Osteoblast (primary cell): ENCODE results near the gene CA4. TPM values are rescaled to one million over a fixed set of nuclear protein-coding genes. Genes with fewer than 3 reads are reported as not detected.
"Not testable (repeated sequence)": the region's sequence is repeated elsewhere in the genome, so short reads cannot be mapped to it uniquely, and the experiment has no call there.

ENCODE experiments used
- DNase-seq: peaks from one replicate; pipeline ENCODE4 v3.0.0; 2011; ENCODE audit warnings: low spot score, mixed read lengths; ENCODE audit not compliant: insufficient read length; ENCODE audit errors: missing footprints
- H2AFZ ChIP-seq: 2 replicates; pipeline ENCODE4 v1.6.0; 2011; ENCODE audit warnings: mild to moderate bottlenecking, low read length
- H3K27ac ChIP-seq: 2 replicates; pipeline ENCODE4 v1.5.1; 2011; ENCODE audit warnings: mild to moderate bottlenecking, low read depth, low read length, moderate library complexity
- H3K27me3 ChIP-seq: 2 replicates; pipeline ENCODE4 v1.6.0; 2012; ENCODE audit warnings: mild to moderate bottlenecking, control low read depth, inconsistent platforms, low read length, moderate library complexity; ENCODE audit not compliant: insufficient read depth
- H3K36me3 ChIP-seq: 2 replicates; pipeline ENCODE4 v1.5.1; 2011; ENCODE audit warnings: mild to moderate bottlenecking, low read length, control low read depth, moderate library complexity; ENCODE audit not compliant: insufficient read depth
- H3K4me1 ChIP-seq: 2 replicates; pipeline ENCODE4 v1.5.1; 2011; ENCODE audit warnings: mild to moderate bottlenecking, low read length, control low read depth, moderate library complexity; ENCODE audit not compliant: insufficient read depth
- H3K4me2 ChIP-seq: 2 replicates; pipeline ENCODE4 v1.6.0; 2011; ENCODE audit warnings: mild to moderate bottlenecking, low read length; ENCODE audit not compliant: insufficient read depth
- H3K4me3 ChIP-seq: fragments of 200-600 bp; sonication (generic); 3 replicates; pipeline ENCODE4 v1.5.1; 2012; ENCODE audit warnings: mild to moderate bottlenecking, low read length, inconsistent platforms; ENCODE audit not compliant: insufficient read depth
- H3K79me2 ChIP-seq: 2 replicates; pipeline ENCODE4 v1.6.0; 2012; ENCODE audit warnings: mild to moderate bottlenecking, low read length, control low read depth, inconsistent platforms; ENCODE audit not compliant: insufficient read depth
- H3K9me3 ChIP-seq: 2 replicates; pipeline ENCODE4 v1.5.1; 2011; ENCODE audit warnings: low read depth, low read length, control low read depth
- H4K20me1 ChIP-seq: 2 replicates; pipeline ENCODE4 v1.6.0; 2012; ENCODE audit warnings: mild to moderate bottlenecking, low read length, control low read depth; ENCODE audit not compliant: insufficient read depth
- CTCF ChIP-seq: IDR thresholded peaks from 2 replicates; pipeline ENCODE4 v1.5.1; 2011; ENCODE audit warnings: mild to moderate bottlenecking, low read depth, low read length, moderate library complexity; ENCODE audit errors: extremely low read depth
- total RNA-seq: library from RNA; depleted of rRNA; stranded (reverse); fragments of >200 nt; gene quantifications from 2 replicates; pipeline ENCODE4 v1.2.3, GENCODE V29; 2012

The CA4 gene
- total RNA-seq, 1 donor = not detected

- Histone ChIP-seq H3K4me3 (no peak overlapping the region), H3K36me3 (no peaks in the 10 kb centered on the region), H2AFZ (no peak overlapping the region), H3K9me3 (no peaks in the 10 kb centered on the region), H4K20me1 (no peaks in the 10 kb centered on the region), H3K79me2 (no peaks in the 10 kb centered on the region), H3K27ac (no peak overlapping the region), H3K4me1 (peaks cover 18% of the 10 kb centered on the region), H3K27me3 (no peaks in the 10 kb centered on the region), H3K4me2 (no peak overlapping the region)
- TF ChIP-seq CTCF = no peak
- DNase-seq = no peak
These were observed 41.1 kb upstream of the CA4 start for GRCh38 chr17:60108712-60109111.

- DNase-seq = no peak
- H3K4me1 ChIP-seq = peaks cover 16% of the 10 kb centered on the region
- H2AFZ ChIP-seq = no peak overlapping the region
- no peak overlapping the region for H3K4me3 ChIP-seq
- H3K4me2 ChIP-seq = no peak overlapping the region
- no peaks in the 10 kb centered on the region for H4K20me1 ChIP-seq
- H3K79me2 ChIP-seq = no peaks in the 10 kb centered on the region
- H3K27me3 ChIP-seq = no peaks in the 10 kb centered on the region
- no peak overlapping the region for H3K27ac ChIP-seq
- no peaks in the 10 kb centered on the region for H3K36me3 ChIP-seq
- H3K9me3 ChIP-seq = no peaks in the 10 kb centered on the region
- no peak for TF ChIP-seq CTCF
These were observed 40.6 kb upstream of the CA4 start for GRCh38 chr17:60109161-60109560.

GRCh38 chr17:60110586-60110985 lies 39.2 kb upstream of the CA4 start:
- no peaks in the 10 kb centered on the region for H3K36me3 ChIP-seq
- no peak for DNase-seq
- H3K79me2 ChIP-seq = no peaks in the 10 kb centered on the region
- H2AFZ ChIP-seq = no peak overlapping the region
- no peaks in the 10 kb centered on the region for H3K27me3 ChIP-seq
- H3K4me3 ChIP-seq = no peak overlapping the region
- H3K9me3 ChIP-seq = no peaks in the 10 kb centered on the region
- no peak overlapping the region for H3K4me2 ChIP-seq
- H3K4me1 ChIP-seq = peaks cover 16% of the 10 kb centered on the region
- no peak for TF ChIP-seq CTCF
- H4K20me1 ChIP-seq = no peaks in the 10 kb centered on the region
- H3K27ac ChIP-seq = no peak overlapping the region

- not testable (repeated sequence) for H3K9me3 ChIP-seq, H2AFZ ChIP-seq, H3K4me3 ChIP-seq, H3K79me2 ChIP-seq, H3K27ac ChIP-seq, H3K36me3 ChIP-seq, DNase-seq, H4K20me1 ChIP-seq, H3K4me1 ChIP-seq, H3K27me3 ChIP-seq, H3K4me2 ChIP-seq
These were observed 38.1 kb upstream of the CA4 start for GRCh38 chr17:60111661-60112060.

- not testable (repeated sequence) for H2AFZ ChIP-seq, H3K4me3 ChIP-seq, H3K79me2 ChIP-seq, H3K4me1 ChIP-seq, H4K20me1 ChIP-seq, H3K27me3 ChIP-seq, H3K36me3 ChIP-seq, H3K27ac ChIP-seq, DNase-seq, H3K4me2 ChIP-seq, H3K9me3 ChIP-seq
These were observed 34.4 kb upstream of the CA4 start for GRCh38 chr17:60115364-60115763.

GRCh38 chr17:60116196-60116595 lies 33.6 kb upstream of the CA4 start:
- H4K20me1 ChIP-seq, H2AFZ ChIP-seq, H3K79me2 ChIP-seq, H3K4me2 ChIP-seq, H3K36me3 ChIP-seq, H3K4me3 ChIP-seq, H3K4me1 ChIP-seq, H3K9me3 ChIP-seq, DNase-seq, H3K27me3 ChIP-seq, H3K27ac ChIP-seq: not testable (repeated sequence)

- H3K4me2 ChIP-seq, H4K20me1 ChIP-seq: not testable (repeated sequence)
These were observed 30.6 kb upstream of the CA4 start for GRCh38 chr17:60119162-60119561.

More at GRCh38 chr17:60119162-60119561, 30.6 kb upstream of the CA4 start:
- not testable (repeated sequence) for H2AFZ ChIP-seq, H3K27me3 ChIP-seq, H3K36me3 ChIP-seq, H3K9me3 ChIP-seq, H3K79me2 ChIP-seq, H3K4me1 ChIP-seq, DNase-seq, H3K27ac ChIP-seq, H3K4me3 ChIP-seq
